Measurements from ENCODE around the gene PTPRM.

- TF ChIP-seq EP300 (IDR thresholded peaks at IDR 0.05) = no peak
- no peak for TF ChIP-seq CTCF (IDR thresholded peaks at IDR 0.05)
- TF ChIP-seq POLR2A (IDR thresholded peaks at IDR 0.05; ENCODE audit: low read depth) = no peak
Measured at GRCh38 chr18:7979714-7980113, 412.6 kb downstream of the PTPRM start.

Measured in esophagus muscularis mucosa (tissue), 4 donors.